Erythroblast (primary cell): ENCODE data around the gene TRDMT1.

Experiments used
- GATA1 ChIP-seq: IDR thresholded peaks from 2 replicates; pipeline ENCODE4 v1.6.1; 2011; ENCODE audit warnings: low read depth, mild to moderate bottlenecking, control low read depth, low read length, moderate library complexity
- POLR2A ChIP-seq: IDR thresholded peaks from 2 replicates; pipeline ENCODE4 v1.6.1; 2011; ENCODE audit warnings: mild to moderate bottlenecking, low read length

GRCh38 chr10:17240616-17241015 lies 39.1 kb upstream of the TRDMT1 start:
- no peak for TF ChIP-seq POLR2A
- no peak for TF ChIP-seq GATA1
